ENCODE results near the gene TEDC2.

The TEDC2 gene

DNA sequence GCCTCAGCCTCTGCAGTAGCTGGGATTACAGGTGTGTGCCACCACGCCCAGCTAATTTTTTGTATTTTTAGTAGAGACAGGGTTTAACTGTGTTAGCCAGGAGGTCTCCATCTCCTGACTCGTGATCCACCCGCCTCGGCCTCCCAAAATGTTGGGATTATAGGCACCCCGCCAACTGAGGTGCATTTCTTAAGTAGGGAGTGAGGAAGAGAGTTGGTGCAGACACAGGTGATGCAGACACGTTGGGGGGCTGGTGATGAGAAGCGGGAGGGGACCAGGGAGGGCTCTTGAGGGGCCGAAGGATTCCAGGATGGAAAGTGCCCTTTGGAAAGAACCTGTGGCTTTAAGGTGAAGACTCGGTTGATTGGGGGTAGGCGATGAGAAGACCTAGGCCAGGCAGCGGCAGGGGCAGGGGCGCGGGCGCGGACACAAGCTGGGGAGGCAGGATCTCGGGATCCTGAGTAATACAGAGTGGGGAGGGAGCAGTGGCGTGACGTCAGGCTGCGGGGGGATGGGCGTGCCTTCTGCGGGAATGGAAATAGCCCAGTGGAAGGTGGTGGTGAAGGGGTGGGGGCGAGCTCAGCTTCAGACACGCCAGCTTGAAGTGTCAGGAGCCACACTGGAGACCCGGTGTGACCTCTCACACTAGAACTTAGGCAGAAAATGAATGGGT, 51.4 kb downstream of the TEDC2 start:
- no peak for DNase-seq (ENCODE audit: low read depth)
- H3K4me3 ChIP-seq (ENCODE audit: low read depth, low read length), result no peak overlapping the region
- TF ChIP-seq, protein P1, sequence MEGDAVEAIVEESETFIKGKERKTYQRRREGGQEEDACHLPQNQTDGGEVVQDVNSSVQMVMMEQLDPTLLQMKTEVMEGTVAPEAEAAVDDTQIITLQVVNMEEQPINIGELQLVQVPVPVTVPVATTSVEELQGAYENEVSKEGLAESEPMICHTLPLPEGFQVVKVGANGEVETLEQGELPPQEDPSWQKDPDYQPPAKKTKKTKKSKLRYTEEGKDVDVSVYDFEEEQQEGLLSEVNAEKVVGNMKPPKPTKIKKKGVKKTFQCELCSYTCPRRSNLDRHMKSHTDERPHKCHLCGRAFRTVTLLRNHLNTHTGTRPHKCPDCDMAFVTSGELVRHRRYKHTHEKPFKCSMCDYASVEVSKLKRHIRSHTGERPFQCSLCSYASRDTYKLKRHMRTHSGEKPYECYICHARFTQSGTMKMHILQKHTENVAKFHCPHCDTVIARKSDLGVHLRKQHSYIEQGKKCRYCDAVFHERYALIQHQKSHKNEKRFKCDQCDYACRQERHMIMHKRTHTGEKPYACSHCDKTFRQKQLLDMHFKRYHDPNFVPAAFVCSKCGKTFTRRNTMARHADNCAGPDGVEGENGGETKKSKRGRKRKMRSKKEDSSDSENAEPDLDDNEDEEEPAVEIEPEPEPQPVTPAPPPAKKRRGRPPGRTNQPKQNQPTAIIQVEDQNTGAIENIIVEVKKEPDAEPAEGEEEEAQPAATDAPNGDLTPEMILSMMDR (IDR thresholded peaks at IDR 0.05; ENCODE audit: low read depth, low read length, missing control alignments), result no peak

DNA sequence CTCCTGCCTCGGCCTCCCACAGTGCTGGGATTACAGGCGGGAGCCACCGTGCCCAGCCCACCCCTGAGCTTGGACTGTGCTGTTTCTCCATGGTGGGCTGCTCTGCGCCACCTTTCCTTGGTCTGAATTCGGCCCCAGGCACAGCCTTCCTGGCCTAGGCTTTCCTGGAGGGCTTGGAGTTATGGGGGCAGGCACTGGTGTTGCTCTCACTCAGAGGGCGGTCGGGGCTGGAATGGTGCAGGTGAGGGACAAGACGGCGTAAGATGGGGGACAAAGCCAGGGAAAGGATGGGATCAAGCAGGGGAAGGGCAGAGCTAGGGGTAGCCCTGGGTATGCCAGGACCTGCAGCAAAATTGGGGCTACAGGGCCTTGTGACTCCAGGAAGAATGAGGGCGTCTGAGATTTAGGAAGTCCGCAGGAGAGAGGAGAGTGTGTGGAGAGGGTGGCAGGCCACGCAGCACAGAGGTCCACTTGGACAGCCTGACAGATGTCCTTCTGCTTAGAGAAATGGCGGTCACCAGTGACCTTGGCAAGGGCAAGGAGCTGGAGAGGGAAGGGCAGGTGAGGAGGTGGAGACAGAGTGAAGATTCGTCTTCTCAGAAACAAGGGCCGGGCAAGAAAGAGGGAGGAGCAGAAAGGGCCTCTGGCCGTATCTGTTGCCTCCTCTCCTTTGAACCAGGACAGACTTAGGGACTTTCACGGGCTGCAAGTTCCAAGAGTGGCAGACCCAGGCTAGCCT, 52.3 kb downstream of the TEDC2 start:
- DNase-seq (ENCODE audit: low read depth), result no peak
- H3K4me3 ChIP-seq (ENCODE audit: low read depth, low read length), result no peak overlapping the region
- TF ChIP-seq, protein P1 (IDR thresholded peaks at IDR 0.05; ENCODE audit: low read depth, low read length, missing control alignments), result no peak

DNA sequence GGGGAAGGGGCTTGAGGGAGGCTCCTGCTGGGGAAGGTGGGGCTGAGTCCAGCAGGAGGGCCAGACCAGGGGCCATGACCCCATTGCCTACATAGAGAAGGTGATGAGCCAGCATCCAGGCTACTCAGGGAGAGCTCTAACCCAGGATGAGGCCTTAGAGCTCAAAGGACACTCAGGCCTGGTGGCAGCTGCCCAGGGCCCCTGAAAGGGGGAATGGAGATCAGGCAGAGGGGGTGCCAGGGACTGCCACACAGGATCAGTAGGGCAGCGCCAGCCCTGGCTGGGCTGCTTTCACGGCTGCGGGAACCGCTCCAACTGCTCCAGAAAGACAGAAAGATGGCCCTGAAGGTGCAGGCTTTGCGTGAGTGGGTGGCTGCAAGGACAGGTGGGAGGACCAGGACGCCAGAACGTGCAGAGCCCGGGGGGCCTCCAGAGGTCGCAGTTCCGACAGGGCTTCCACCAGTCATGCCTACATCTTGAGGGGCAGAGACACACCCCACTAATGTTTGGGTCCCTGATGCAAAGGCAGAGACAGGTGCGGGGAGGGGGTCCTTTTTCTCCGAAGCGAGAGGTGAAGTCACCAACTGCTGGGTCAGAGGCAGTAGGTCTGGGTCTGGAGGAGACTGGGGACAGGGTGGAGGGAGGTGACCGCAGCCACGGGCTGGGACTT, 53.0 kb downstream of the TEDC2 start:
- peak overlapping the region; percentile 60 for H3K4me3 ChIP-seq (ENCODE audit: low read depth, low read length)
- DNase-seq (ENCODE audit: low read depth), result no peak
- TF ChIP-seq, protein P1 (IDR thresholded peaks at IDR 0.05; ENCODE audit: low read depth, low read length, missing control alignments), result peak; percentile 32

DNA sequence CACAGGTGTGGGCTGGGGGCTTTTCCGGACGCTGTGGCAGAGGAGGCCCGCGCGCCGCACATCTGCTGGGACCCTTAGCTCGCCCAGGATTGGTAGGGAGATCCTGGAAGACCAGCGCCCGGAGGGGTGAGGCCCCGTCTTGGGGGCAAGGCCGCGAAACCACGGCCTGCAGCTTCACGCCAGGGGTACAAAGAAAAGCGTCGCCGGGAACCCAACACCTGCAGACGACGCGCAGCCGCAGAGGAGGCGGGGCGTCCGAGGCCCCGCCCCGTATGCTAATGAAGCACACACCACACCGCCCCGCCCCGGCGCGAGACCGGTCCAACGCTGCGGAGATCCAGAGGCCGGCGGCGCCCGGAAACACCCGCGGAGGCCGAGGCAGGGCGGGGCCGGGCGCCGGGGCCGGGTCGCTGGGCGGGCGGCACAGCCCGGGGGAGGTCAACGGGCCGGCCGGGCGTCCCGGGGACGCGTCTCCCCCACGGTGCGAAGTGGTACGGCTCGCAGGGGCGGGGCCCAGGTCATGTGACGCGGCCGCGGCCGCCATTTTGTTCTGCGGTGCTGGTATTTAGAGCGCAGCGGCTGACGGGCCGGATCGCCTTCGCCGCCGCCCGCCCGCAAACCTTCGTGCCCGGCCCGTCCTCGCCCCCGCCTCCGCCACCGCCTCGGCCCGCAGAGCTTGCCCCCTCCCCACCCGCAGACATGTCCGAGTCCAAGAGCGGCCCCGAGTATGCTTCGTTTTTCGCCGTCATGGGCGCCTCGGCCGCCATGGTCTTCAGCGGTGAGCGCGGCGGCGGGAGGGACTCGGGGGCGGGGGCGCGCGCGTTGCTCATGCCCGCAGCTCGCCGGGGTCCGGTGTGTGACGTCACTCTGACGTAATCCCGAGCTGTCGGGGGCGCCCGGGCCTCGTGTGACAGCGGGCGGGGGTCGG, 53.8 kb downstream of the TEDC2 start, which contains the start of gene ATP6V0C:
ATP6V0C (plus strand) TSS at position 548 of the 928 bp plus-strand sequence; CDS start at position 700, 152 bp downstream.
- DNase-seq (ENCODE audit: low read depth), result peak; percentile 67
- H3K4me3 ChIP-seq (ENCODE audit: low read depth, low read length), result peak within 1 kb of the TSS; percentile 60
- TF ChIP-seq, protein P1 (IDR thresholded peaks at IDR 0.05; ENCODE audit: low read depth, low read length, missing control alignments), result no peak
